SK-N-DZ (cell line): ENCODE results near the gene MTUS2.
A peak's percentile ranks its signal among the peaks of the same experiment; 100 is the strongest.
"Not testable (repeated sequence)": the region's sequence is repeated elsewhere in the genome, so short reads cannot be mapped to it uniquely, and the experiment has no call there.

Experiments
- DNase-seq: peaks from one replicate; pipeline ENCODE4 v3.0.0-alpha.2; 2015; ENCODE audit warnings: low spot score

Gene MTUS2

GRCh38 chr13:29315847-29316246 is 495.7 kb downstream of the MTUS2 start:
- DNase-seq, result no peak

GRCh38 chr13:29317828-29318227 is 497.7 kb downstream of the MTUS2 start:
- no peak for DNase-seq

- no peak for DNase-seq
Observed at GRCh38 chr13:29318741-29319140, 498.6 kb downstream of the MTUS2 start.

DNA sequence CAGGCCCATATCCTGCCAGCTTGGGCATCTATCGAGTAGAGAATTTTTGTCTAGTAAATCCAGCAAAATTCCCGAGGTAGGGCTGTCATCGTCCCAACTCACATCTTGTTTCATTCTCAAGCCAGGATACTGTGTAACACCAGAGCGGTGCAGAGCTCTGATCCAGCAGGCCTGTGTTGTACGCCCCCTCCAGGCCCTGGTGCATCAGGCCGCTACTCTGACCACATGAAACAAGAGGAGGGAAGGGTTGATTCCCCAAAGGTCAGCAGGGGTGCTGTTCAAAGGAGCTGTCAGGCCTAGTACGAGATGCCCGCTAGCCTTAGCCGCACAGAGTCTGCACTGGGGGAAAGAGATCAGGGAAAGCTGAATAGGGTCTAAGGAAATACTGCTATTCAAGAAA is 499.3 kb downstream of the MTUS2 start:
- no peak for DNase-seq

DNA sequence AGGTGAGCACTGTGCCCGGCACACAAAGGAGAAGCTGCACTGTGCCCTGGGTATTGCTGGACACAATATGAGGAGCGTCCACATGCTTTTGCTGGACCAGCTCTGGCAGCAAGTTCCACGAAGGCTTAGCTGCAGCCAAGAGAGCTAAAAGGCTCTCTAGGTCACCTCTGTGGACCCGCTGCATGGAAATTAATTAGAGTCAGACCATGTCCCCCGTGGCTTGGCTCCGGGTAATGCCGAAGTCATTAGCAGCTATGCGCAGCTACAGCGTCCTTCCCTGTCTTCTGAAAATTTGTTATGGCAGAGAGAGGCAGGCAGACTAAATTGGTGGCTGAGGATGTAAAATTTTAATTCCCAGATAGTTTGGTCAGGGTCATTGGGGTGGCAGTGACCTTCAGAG is 503.8 kb downstream of the MTUS2 start:
- DNase-seq, result no peak

- DNase-seq, result no peak
Observed at GRCh38 chr13:29324601-29325000, 504.5 kb downstream of the MTUS2 start.

- DNase-seq, result no peak
Observed at GRCh38 chr13:29328501-29328900, 508.4 kb downstream of the MTUS2 start.

DNA sequence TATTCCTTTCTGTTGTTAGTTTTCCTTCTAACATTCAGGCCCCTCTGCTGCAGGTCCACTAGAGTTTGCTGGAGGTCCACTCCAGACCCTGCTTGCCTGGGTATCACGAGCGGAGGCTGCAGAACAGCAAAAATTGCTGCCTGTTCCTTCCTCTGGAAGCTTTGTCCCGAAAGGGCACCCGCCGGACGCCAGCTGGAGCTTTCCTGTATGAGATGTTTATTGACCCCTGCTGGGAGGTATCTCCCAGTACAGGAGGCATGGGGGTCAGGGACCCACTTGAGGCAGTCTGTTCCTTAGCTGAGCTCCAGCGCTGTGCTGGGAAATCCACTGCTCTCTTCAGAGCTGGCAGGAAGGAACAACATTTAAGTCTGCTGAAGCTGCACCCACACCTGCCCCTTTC is 516.2 kb downstream of the MTUS2 start:
- DNase-seq, result no peak

- no peak for DNase-seq
Observed at GRCh38 chr13:29339386-29340272, 519.5 kb downstream of the MTUS2 start.

- DNase-seq, result not testable (repeated sequence)
Observed at GRCh38 chr13:29345860-29346582, 525.9 kb downstream of the MTUS2 start.

GRCh38 chr13:29355029-29355428 is 534.9 kb downstream of the MTUS2 start:
- no peak for DNase-seq

GRCh38 chr13:29359181-29359580 is 539.0 kb downstream of the MTUS2 start:
- peak; percentile 13 for DNase-seq

DNA sequence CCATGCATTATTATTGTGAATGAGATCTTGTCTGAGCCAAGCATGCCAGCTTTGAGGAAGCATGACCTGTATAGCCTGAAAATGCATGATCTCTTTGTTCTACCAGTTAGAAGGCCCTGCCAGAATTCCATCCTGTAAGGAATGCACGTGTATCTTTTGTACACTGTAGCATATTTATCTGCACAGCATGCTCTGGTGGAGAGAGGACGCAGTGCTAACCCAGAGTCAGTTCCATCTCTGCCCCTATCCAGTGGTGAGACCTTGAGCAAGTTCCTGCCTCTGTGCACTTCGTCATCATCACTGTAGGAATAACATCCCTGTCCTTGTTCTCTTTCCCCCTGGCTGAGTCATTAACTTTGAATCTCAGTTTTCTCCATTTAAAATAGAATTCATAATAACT is 541.6 kb downstream of the MTUS2 start:
- no peak for DNase-seq

- DNase-seq, result peak; percentile 67
Observed at GRCh38 chr13:29362849-29363604, 542.9 kb downstream of the MTUS2 start.

DNA sequence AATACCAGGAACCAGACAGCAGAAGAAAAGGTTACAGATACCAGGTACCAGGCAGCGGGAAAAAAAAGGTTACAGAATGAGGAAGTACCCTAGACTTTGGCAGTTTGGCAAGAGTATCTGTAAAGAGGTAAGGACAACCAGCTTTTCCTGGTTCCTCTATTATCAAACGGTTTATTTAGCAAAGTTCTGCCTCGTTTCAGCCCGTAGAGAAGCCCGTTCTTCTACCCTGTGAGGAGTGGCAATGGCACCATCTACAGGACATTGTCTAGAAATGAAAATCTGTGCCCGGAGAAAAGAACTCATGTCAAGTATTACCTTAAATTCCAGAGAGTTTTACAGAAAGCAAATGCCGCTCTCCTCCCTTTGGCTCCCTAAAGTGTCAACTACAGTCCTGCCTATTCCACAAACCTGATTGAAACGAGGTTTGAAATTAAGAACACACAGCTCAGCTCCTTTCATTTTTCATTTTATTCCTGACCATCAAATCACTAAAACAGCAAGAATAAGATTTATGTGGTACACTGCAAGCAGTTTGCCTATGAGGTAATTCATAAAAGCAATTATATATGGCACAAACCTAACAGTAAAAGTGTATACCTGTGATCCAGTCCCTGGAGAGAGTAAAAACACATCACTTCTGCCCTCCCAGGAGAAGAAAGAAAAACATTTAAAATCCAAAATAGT is 549.1 kb downstream of the MTUS2 start:
- peak; percentile 43 for DNase-seq

GRCh38 chr13:29379281-29379680 is 559.1 kb downstream of the MTUS2 start:
- no peak for DNase-seq

DNA sequence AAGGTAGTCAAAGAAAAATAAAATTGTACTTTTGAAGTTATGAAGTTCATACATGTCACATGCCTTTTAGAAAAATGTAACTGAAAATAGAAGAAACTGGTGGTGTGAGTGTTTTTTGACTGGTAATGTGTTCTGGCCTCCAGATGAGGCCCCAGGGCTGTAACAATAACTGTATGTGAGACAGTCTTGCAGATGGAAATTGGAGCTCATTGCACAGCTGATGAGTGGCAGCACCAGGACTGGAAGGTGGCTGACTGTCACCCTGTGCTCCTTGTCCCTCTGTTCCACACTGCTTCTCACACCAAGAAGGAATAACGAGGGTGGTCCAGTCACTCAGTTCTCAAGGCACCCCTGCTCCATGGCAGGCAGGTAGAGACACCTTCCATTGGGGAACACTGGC is 559.7 kb downstream of the MTUS2 start:
- DNase-seq, result no peak

DNA sequence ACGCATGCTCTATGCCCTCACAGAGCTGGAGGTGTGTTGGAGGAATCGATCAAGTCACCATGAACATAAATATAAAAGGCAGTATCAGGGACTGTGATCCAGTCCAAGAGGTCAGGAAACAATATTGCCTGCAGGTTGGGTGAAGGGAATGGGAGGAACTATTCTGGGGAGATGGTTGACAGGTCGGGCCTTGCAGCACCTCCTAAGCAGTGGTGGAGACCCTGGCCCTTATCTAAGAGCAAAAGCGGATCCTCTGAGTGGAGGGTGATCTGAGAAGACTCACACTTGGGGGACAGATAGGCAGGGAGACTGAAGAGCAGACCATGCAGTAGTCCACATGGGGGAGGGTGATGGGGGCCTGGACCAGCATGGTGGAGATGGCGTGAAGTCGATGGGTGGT is 561.9 kb downstream of the MTUS2 start:
- no peak for DNase-seq

DNA sequence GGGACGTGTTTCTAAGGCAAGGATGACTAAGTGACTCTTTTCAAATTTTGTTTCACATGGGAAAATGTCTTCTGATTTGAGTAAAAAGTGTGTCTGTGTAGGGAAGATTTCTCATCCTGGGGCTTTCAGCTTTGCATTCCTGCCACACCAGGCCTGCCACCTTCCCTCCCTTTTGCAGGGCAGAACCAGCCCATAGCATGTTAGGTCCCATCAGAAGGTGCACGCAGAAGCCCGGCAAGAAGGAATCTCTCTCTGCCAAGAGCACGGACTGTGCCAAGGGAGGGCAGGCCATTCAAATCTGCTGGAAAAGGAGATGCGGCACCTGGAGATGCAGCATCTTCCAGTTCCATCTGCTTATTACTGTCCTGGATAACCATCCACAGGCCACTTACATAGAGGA is 563.3 kb downstream of the MTUS2 start:
- DNase-seq, result no peak

- peak; percentile 70 for DNase-seq
Observed at GRCh38 chr13:29384466-29384865, 564.3 kb downstream of the MTUS2 start.

DNA sequence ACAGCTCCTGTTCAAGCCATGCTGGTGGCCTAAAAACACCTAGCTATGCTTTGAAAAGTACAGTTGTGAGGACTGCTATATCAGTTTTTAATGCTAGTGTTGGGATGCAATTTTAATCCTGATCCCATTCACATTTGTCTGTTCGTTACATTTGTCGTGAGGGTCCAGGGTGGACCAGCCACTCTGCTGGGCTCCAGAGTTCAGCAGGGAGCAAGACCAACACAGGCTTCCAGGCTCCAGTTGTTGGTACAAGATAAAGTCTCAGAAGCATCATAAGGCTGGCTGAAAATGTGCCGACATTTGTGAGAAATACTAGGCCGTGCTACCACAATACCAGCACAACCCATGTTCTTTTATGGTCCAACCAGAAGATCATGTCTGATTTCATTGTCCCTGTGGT is 564.7 kb downstream of the MTUS2 start:
- no peak for DNase-seq

- DNase-seq, result no peak
Observed at GRCh38 chr13:29386246-29386645, 566.1 kb downstream of the MTUS2 start.
